Endothelial cell (in vitro differentiated cells): ENCODE measurements around the gene PPL. TPM values are rescaled to one million over a fixed set of nuclear protein-coding genes. Genes with fewer than 3 reads are reported as not detected.
"Not testable (repeated sequence)": the region's sequence is repeated elsewhere in the genome, so short reads cannot be mapped to it uniquely, and the experiment has no call there.

Source experiments
- DNase-seq: peaks from one replicate; pipeline ENCODE4 v3.0.0; 2021; ENCODE audit warnings: low spot score
- H3K27ac Mint-ChIP-seq: one replicate; pipeline ENCODE4 v1.8.0; 2021; ENCODE audit warnings: mixed read lengths, inconsistent platforms; ENCODE audit not compliant: unreplicated experiment
- H3K27me3 Mint-ChIP-seq: one replicate; pipeline ENCODE4 v1.8.0; 2021; ENCODE audit warnings: mild to moderate bottlenecking, moderate library complexity, mixed read lengths, inconsistent platforms; ENCODE audit not compliant: unreplicated experiment
- H3K36me3 Mint-ChIP-seq: one replicate; pipeline ENCODE4 v1.8.0; 2021; ENCODE audit warnings: mild to moderate bottlenecking, low read depth, mixed read lengths, inconsistent platforms; ENCODE audit not compliant: unreplicated experiment
- H3K4me1 Mint-ChIP-seq: one replicate; pipeline ENCODE4 v1.8.0; 2021; ENCODE audit warnings: mild to moderate bottlenecking, mixed read lengths, inconsistent platforms; ENCODE audit not compliant: unreplicated experiment
- H3K4me3 Mint-ChIP-seq: one replicate; pipeline ENCODE4 v1.8.0; 2021; ENCODE audit warnings: mild to moderate bottlenecking, mixed read lengths, inconsistent platforms; ENCODE audit not compliant: unreplicated experiment
- H3K9me3 Mint-ChIP-seq: one replicate; pipeline ENCODE4 v1.8.0; 2021; ENCODE audit warnings: mixed read lengths, inconsistent platforms; ENCODE audit not compliant: unreplicated experiment
- total RNA-seq: library from RNA; stranded (reverse); fragmentation: NEBNext Ultra II Directional; extraction: Animal tissue kit (Norgen Biotek cat#: 25700); gene quantifications from one replicate; pipeline ENCODE4 v1.2.1, GENCODE V29; 2021; ENCODE audit not compliant: unreplicated experiment
- TF ChIP-seq, protein P1 (sequence below): fragments of 200-600 bp; sonication (generic); IDR thresholded peaks from one replicate; pipeline ENCODE4 v1.5.0; 2021; ENCODE audit warnings: antibody characterized with exemption; ENCODE audit not compliant: unreplicated experiment

Gene PPL
- total RNA-seq, 1 donor from 2014 or later: 1.1 TPM

DNA sequence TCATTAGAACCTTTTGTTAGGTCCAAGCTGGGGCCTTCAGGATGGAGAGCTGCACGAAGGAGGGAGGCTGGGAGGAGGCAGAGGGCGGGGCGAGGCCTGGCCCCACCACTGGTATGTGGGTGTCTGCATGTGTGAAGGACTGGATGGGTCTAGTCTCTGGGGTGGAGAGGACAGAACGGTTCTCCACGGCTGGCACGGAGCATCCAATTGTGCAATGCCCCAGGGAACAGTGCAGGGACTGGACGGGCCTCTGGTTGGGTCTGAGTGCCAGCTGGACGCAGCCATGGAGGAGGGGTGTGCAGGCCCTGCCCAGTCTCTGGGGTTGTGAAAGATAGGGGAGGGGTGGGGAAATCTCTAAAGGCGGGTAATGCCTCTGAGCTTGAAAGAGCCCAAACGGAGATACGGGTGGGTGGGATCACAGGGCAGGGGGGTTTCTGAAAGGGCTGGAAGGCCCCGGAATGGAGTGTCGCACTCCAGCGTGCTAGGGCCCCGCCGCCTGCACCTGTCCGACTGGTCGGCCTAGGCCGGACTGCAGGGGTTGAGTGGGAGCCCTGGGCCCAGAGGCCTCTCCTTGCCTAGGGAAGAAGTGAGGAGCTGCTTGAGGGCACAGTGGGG, 1.6 kb downstream of the PPL start:
- H3K27ac Mint-ChIP-seq: no peak overlapping the region
- no peak overlapping the region for H3K4me3 Mint-ChIP-seq
- no peaks in the 10 kb centered on the region for H3K4me1 Mint-ChIP-seq
- peaks cover 10% of the 10 kb centered on the region for H3K27me3 Mint-ChIP-seq
- TF ChIP-seq, protein P1, sequence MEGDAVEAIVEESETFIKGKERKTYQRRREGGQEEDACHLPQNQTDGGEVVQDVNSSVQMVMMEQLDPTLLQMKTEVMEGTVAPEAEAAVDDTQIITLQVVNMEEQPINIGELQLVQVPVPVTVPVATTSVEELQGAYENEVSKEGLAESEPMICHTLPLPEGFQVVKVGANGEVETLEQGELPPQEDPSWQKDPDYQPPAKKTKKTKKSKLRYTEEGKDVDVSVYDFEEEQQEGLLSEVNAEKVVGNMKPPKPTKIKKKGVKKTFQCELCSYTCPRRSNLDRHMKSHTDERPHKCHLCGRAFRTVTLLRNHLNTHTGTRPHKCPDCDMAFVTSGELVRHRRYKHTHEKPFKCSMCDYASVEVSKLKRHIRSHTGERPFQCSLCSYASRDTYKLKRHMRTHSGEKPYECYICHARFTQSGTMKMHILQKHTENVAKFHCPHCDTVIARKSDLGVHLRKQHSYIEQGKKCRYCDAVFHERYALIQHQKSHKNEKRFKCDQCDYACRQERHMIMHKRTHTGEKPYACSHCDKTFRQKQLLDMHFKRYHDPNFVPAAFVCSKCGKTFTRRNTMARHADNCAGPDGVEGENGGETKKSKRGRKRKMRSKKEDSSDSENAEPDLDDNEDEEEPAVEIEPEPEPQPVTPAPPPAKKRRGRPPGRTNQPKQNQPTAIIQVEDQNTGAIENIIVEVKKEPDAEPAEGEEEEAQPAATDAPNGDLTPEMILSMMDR: no peak
- H3K9me3 Mint-ChIP-seq: no peaks in the 10 kb centered on the region
- no peaks in the 10 kb centered on the region for H3K36me3 Mint-ChIP-seq
- DNase-seq: no peak

DNA sequence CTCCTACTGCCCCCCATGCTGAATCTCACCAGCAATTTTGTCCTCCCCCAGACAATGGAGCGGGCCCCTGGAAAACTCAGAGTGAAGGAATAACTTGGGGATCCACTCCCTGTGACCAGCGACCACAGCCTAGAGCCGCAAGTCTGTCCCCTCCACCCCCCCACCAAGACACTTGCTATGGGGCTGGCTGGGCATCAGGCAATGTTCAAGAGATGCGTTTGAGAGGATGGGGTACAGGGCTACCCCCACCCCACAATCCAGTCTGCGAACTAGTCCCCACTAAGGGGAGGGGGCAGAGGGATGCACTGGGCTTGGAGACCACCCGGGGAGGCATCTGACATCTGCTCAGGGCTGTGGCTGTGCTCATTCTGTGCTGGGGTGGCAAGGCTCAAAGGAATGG, 2.4 kb downstream of the PPL start:
- Mint-ChIP-seq H3K27me3 (peaks cover 12% of the 10 kb centered on the region), H3K9me3 (no peaks in the 10 kb centered on the region), H3K4me3 (no peak overlapping the region), H3K27ac (no peak overlapping the region), H3K36me3 (no peaks in the 10 kb centered on the region), H3K4me1 (no peaks in the 10 kb centered on the region)
- DNase-seq: no peak
- TF ChIP-seq, protein P1: no peak

DNA sequence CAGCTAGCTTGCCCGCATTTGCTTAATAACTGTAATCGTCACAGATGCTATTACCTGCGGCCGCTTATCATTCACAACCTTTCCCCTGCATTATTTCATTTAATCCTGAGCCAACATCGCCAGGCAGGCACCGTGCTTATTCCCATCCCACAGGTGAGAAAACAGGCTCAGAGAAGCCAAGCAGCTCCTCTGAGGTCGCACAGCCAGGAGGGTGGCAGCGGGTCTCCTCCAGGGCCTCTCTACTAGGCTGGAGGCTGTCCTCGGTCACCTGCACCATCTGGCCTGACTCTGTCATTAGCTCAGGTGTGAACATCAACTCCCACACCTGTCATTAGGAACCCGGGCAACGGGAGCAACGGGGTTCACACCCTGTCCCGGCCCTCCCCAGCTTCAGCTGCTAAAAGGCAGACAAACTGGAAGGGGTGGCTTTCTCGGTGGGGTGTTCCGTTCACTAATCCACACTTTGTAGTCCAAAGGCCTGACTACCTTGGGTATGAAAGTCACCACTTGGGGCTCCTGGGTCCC, 3.0 kb downstream of the PPL start:
- Mint-ChIP-seq H3K9me3 (no peaks in the 10 kb centered on the region), H3K4me3 (no peak overlapping the region), H3K36me3 (no peaks in the 10 kb centered on the region), H3K4me1 (no peaks in the 10 kb centered on the region), H3K27me3 (peaks cover 12% of the 10 kb centered on the region), H3K27ac (peak overlapping the region; percentile 45)
- TF ChIP-seq, protein P1: no peak
- no peak for DNase-seq

DNA sequence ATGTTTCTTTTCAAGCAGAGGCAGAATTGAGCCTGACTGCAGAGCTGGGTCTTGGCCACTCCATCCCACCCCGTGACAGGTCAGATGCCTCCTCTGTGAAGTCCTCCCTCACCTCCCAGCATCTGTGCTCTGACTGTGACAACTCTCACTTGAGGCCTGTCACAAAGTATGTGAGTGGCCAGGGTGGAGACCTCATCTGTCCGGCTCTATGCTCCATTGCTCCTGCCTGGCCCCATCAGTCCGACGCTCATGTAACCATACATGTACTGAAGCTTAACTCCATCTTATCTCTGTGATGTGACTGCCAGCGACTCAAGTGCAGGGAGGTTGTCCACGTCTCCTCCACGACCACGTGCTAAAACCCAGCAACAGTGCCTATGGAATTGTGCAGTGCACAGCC, 3.5 kb downstream of the PPL start:
- no peak for DNase-seq
- Mint-ChIP-seq H3K27ac (peak overlapping the region; percentile 45), H3K4me3 (no peak overlapping the region), H3K27me3 (peaks cover 12% of the 10 kb centered on the region), H3K36me3 (no peaks in the 10 kb centered on the region), H3K9me3 (no peaks in the 10 kb centered on the region), H3K4me1 (no peaks in the 10 kb centered on the region)
- TF ChIP-seq, protein P1: no peak

DNA sequence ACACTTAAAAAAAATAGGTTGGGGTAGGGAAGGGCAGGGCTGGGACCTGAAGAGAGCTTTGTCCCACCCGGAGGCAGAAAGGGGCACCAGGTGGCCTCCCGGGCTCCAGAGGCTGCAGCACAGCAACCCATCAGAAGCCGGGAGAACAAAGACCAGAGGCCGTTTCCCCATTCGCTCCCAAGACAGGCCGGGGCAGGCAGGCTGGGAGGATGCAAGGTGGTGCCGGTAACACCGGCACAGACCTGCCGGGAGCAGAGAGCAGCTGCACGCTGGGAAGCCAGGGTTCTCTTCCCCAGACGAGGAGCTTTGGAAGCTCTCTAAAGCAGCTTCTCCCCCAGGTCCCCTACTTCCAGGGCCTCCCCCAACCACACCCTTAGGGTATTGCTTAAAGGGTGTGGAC, 5.6 kb downstream of the PPL start:
- TF ChIP-seq, protein P1: no peak
- Mint-ChIP-seq H3K4me1 (no peaks in the 10 kb centered on the region), H3K27me3 (peaks cover 5% of the 10 kb centered on the region), H3K9me3 (no peaks in the 10 kb centered on the region), H3K27ac (no peak overlapping the region), H3K4me3 (no peak overlapping the region), H3K36me3 (peaks cover 4% of the 10 kb centered on the region)
- DNase-seq: no peak

GRCh38 chr16:4929619-4930018, 7.3 kb downstream of the PPL start:
- DNase-seq, H3K4me1 Mint-ChIP-seq, H3K4me3 Mint-ChIP-seq, H3K36me3 Mint-ChIP-seq, H3K9me3 Mint-ChIP-seq, H3K27ac Mint-ChIP-seq, H3K27me3 Mint-ChIP-seq: not testable (repeated sequence)
